DND-41 (cell line): ENCODE results near the gene KITLG.
"Not testable (repeated sequence)": the region's sequence is repeated elsewhere in the genome, so short reads cannot be mapped to it uniquely, and the experiment has no call there.

ENCODE experiments used
- ATAC-seq: fragments of 200-7000 bp; cut with Tn5 transposase; 3 replicates; pipeline ENCODE4 v1.9.1; 2021; ENCODE audit warnings: low read depth; ENCODE audit not compliant: insufficient read depth
- DNase-seq: peaks from one replicate; pipeline ENCODE4 v3.0.0-alpha.2; 2020
- H2AFZ ChIP-seq: 2 replicates; pipeline ENCODE4 v1.6.0; 2012; ENCODE audit warnings: low read depth, low read length
- H3K27ac ChIP-seq: 2 replicates; pipeline ENCODE4 v1.5.1; 2012; ENCODE audit warnings: low read length, inconsistent platforms
- H3K27me3 ChIP-seq: fragments of 200-600 bp; sonication (generic); 2 replicates; pipeline ENCODE4 v1.6.0; 2012; ENCODE audit warnings: low read length, mild to moderate bottlenecking, inconsistent platforms; ENCODE audit not compliant: insufficient read depth, poor library complexity
- H3K36me3 ChIP-seq: 2 replicates; pipeline ENCODE4 v1.5.1; 2012; ENCODE audit warnings: low read length, inconsistent platforms; ENCODE audit not compliant: insufficient read depth
- H3K4me1 ChIP-seq: 2 replicates; pipeline ENCODE4 v1.5.1; 2012; ENCODE audit warnings: mild to moderate bottlenecking, low read length; ENCODE audit not compliant: insufficient read depth
- H3K4me2 ChIP-seq: 2 replicates; pipeline ENCODE4 v1.6.0; 2012; ENCODE audit warnings: mild to moderate bottlenecking, moderate library complexity, low read length, inconsistent platforms; ENCODE audit not compliant: insufficient read depth
- H3K4me3 ChIP-seq, 2 experiments: fragments of 200-600 bp in 1 of 2; shearing (Covaris generic) in 1 of 2; 2 replicates each; pipeline ENCODE4 v1.5.1; 2012 to 2016; ENCODE audit warnings: inconsistent platforms in 2 of 2, low read length in 2 of 2, mild to moderate bottlenecking in 2 of 2, low read depth in 1 of 2, moderate library complexity in 1 of 2
- H3K79me2 ChIP-seq: 2 replicates; pipeline ENCODE4 v1.6.0; 2012; ENCODE audit warnings: low read length, inconsistent platforms; ENCODE audit not compliant: insufficient read depth
- H3K9ac ChIP-seq: 2 replicates; pipeline ENCODE4 v1.6.0; 2012; ENCODE audit warnings: low read depth, mild to moderate bottlenecking, inconsistent platforms, low read length, moderate library complexity
- H3K9me3 ChIP-seq: 2 replicates; pipeline ENCODE4 v1.5.1; 2012; ENCODE audit warnings: low read length, moderate library complexity, mild to moderate bottlenecking, inconsistent platforms; ENCODE audit not compliant: insufficient read depth, severe bottlenecking
- H4K20me1 ChIP-seq: 2 replicates; pipeline ENCODE4 v1.6.0; 2012; ENCODE audit warnings: low read length; ENCODE audit not compliant: insufficient read depth
- CTCF ChIP-seq: IDR thresholded peaks from 2 replicates; pipeline ENCODE4 v1.5.1; 2012; ENCODE audit warnings: borderline replicate concordance, low read length, moderate library complexity, mild to moderate bottlenecking; ENCODE audit not compliant: poor library complexity, severe bottlenecking; ENCODE audit errors: extremely low read depth
- EZH2 ChIP-seq: IDR thresholded peaks from 3 replicates; pipeline ENCODE4 v1.6.1; 2012; ENCODE audit warnings: borderline replicate concordance, low read depth, mild to moderate bottlenecking, moderate library complexity, low read length, inconsistent platforms; ENCODE audit not compliant: severe bottlenecking

Gene KITLG

GRCh38 chr12:88509851-88510250 lies 70.4 kb downstream of the KITLG start:
- no peak overlapping the region for H3K4me3 ChIP-seq
- no peak overlapping the region for H3K9ac ChIP-seq
- no peak overlapping the region for H3K27ac ChIP-seq
- H2AFZ ChIP-seq: no peak overlapping the region
- no peak for TF ChIP-seq CTCF
- TF ChIP-seq EZH2: no peak
- H4K20me1 ChIP-seq: no peaks in the 10 kb centered on the region
- DNase-seq: no peak
- peaks cover 3% of the 10 kb centered on the region for H3K27me3 ChIP-seq
- no peaks in the 10 kb centered on the region for H3K9me3 ChIP-seq
- no peaks in the 10 kb centered on the region for H3K79me2 ChIP-seq
- H3K36me3 ChIP-seq: no peaks in the 10 kb centered on the region
- H3K4me1 ChIP-seq: no peaks in the 10 kb centered on the region
- no peak for ATAC-seq
- no peak overlapping the region for H3K4me2 ChIP-seq

GRCh38 chr12:88509347-88509746 lies 70.9 kb downstream of the KITLG start:
- H3K79me2 ChIP-seq: no peaks in the 10 kb centered on the region
- no peaks in the 10 kb centered on the region for H3K36me3 ChIP-seq
- H3K9ac ChIP-seq: no peak overlapping the region
- no peak overlapping the region for H3K4me2 ChIP-seq
- no peak for DNase-seq
- no peak for ATAC-seq
- peaks cover 3% of the 10 kb centered on the region for H3K27me3 ChIP-seq
- H3K27ac ChIP-seq: no peak overlapping the region
- no peak overlapping the region for H2AFZ ChIP-seq
- no peak overlapping the region for H3K4me3 ChIP-seq
- no peaks in the 10 kb centered on the region for H4K20me1 ChIP-seq
- TF ChIP-seq CTCF: no peak
- no peak for TF ChIP-seq EZH2
- H3K4me1 ChIP-seq: no peaks in the 10 kb centered on the region
- no peaks in the 10 kb centered on the region for H3K9me3 ChIP-seq

- H2AFZ ChIP-seq, H3K9ac ChIP-seq, H3K27ac ChIP-seq, H3K27me3 ChIP-seq, H3K4me2 ChIP-seq, H3K4me3 ChIP-seq, H3K4me1 ChIP-seq, DNase-seq, H3K79me2 ChIP-seq, H3K9me3 ChIP-seq, H4K20me1 ChIP-seq, ATAC-seq, H3K36me3 ChIP-seq: not testable (repeated sequence)
Observed at GRCh38 chr12:88507851-88508250, 72.4 kb downstream of the KITLG start.

- H2AFZ ChIP-seq: no peak overlapping the region
- H3K4me1 ChIP-seq: no peaks in the 10 kb centered on the region
- DNase-seq (no peak), ATAC-seq (no peak)
- H3K9me3 ChIP-seq: no peaks in the 10 kb centered on the region
- no peak overlapping the region for H3K27ac ChIP-seq
- H3K79me2 ChIP-seq: no peaks in the 10 kb centered on the region
- no peak overlapping the region for H3K4me3 ChIP-seq
- peaks cover 3% of the 10 kb centered on the region for H3K27me3 ChIP-seq
- no peaks in the 10 kb centered on the region for H4K20me1 ChIP-seq
- TF ChIP-seq EZH2 (no peak), CTCF (no peak)
- H3K4me2 ChIP-seq: no peak overlapping the region
- no peak overlapping the region for H3K9ac ChIP-seq
- no peaks in the 10 kb centered on the region for H3K36me3 ChIP-seq
Observed at GRCh38 chr12:88507270-88507669, 73.0 kb downstream of the KITLG start.
